ENCODE data around the gene KRTAP10-2. TPM values are rescaled to one million over a fixed set of nuclear protein-coding genes. Genes with fewer than 3 reads are reported as not detected.

Gene KRTAP10-2
- total RNA-seq, 2 experiments from 2014 or later = not detected

DNA sequence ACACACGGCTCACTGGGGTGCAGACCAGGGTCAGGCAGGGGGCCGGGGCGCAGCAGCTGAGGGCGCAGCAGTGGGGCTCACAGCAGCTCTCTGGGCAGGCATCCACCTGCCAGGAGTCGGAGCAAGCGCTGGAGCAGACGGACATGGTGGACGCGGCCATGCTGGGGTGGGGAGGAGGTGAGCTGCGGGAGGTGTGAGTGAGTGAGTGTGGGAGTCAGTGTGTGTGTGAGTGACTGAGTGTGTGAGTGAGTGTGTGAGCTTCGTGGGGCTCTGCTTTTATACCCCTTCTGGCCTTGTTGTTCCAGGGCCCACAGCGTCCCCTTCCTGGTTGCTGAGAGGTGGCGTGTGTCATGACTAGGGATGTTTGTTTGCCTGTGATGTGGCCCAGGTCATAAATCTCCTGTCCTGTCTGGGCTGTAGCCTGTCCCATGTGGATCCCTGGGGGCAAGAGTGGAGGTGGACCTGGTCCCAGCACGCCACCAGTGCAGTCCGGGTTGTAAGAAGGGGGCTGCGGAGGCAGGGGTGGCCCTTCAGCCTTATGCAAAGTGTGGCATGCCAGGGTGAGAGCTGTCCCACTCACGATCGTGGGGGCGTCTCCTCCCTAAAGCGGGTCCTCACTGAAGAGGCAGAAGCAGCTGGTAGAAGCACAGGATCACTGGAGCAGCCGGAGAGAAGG is 11.2 kb downstream of the KRTAP10-2 start, which contains the start of gene KRTAP10-1:
KRTAP10-1 (minus strand) TSS at position 205 of the 676 bp plus-strand sequence; CDS start at position 160, 45 bp downstream.
- H4K20me1 ChIP-seq (ENCODE audit: insufficient read depth, low read length) = no peaks in the 10 kb centered on the region
- H3K4me1 ChIP-seq (ENCODE audit: insufficient read depth, low read length, poor library complexity, severe bottlenecking) = no peaks in the 10 kb centered on the region
- intact Hi-C loops (cut with micrococcal nuclease; ENCODE audit: unreplicated experiment) = no loop called here
- H3K27ac ChIP-seq (ENCODE audit: low read depth, low read length, poor library complexity, severe bottlenecking) = no peak within 1 kb of the TSS
- H3K9me3 ChIP-seq (ENCODE audit: low read length) = peaks cover 9% of the 10 kb centered on the region; the same call in 1 of the 2 replicates
- no peak within 1 kb of the TSS for H3K4me3 ChIP-seq (ENCODE audit: low read depth, low read length, poor library complexity, severe bottlenecking)
- CTCF ChIA-PET (ENCODE audit: unreplicated experiment) = no interaction called here
- no peak within 1 kb of the TSS for H3K4me2 ChIP-seq (ENCODE audit: low read length)
- POLR2A ChIA-PET = interaction anchor here (0.7 kb wide), 1 partner anchor 1241 kb away, joined by 3 read pairs; no protein-coding TSS in a partner anchor
- TF ChIP-seq, protein P1, sequence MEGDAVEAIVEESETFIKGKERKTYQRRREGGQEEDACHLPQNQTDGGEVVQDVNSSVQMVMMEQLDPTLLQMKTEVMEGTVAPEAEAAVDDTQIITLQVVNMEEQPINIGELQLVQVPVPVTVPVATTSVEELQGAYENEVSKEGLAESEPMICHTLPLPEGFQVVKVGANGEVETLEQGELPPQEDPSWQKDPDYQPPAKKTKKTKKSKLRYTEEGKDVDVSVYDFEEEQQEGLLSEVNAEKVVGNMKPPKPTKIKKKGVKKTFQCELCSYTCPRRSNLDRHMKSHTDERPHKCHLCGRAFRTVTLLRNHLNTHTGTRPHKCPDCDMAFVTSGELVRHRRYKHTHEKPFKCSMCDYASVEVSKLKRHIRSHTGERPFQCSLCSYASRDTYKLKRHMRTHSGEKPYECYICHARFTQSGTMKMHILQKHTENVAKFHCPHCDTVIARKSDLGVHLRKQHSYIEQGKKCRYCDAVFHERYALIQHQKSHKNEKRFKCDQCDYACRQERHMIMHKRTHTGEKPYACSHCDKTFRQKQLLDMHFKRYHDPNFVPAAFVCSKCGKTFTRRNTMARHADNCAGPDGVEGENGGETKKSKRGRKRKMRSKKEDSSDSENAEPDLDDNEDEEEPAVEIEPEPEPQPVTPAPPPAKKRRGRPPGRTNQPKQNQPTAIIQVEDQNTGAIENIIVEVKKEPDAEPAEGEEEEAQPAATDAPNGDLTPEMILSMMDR (conservative IDR thresholded peaks at IDR 0.05; ENCODE audit: low read length) = no peak
- TF ChIP-seq EZH2phosphoT487 (IDR thresholded peaks at IDR 0.05; ENCODE audit: borderline replicate concordance, low read depth, low read length) = no peak
- H3K9me2 ChIP-seq (ENCODE audit: insufficient read depth, low read length) = no peaks in the 10 kb centered on the region
- H2AFZ ChIP-seq (ENCODE audit: low read length) = no peak within 1 kb of the TSS
- BruUV-seq (replicated peaks) = no TSS peak
- no peaks in the 10 kb centered on the region for H3K36me3 ChIP-seq (ENCODE audit: insufficient read depth, low read length)
- no peaks in the 10 kb centered on the region for H3K79me2 ChIP-seq (ENCODE audit: insufficient read depth, low read depth, low read length)
- DNase-seq (ENCODE audit: low spot score) = no peak

DNA sequence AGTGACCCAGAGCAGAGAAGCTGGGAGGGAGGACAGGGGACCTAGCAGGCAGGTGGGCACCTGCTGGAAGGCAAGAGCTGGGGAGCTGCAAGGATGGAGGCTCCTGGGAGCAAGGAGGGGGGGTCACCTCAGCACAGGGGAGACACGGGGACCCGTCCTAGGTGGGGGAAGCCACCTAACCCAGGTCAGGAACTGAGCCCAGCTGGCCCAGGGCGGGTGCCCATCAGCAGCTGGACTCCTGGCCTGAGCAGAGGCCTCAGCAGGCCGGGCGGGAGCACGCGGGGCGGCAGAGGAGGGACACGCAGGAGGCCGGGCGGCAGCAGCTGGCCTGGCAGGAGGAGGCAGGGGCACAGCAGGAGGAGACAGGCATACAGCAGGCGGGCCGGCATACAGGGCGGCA is 12.3 kb downstream of the KRTAP10-2 start:
- Histone ChIP-seq H3K9me3 (ENCODE audit: low read length) (peaks cover 9% of the 10 kb centered on the region; the same call in 1 of the 2 replicates), H3K4me1 (ENCODE audit: insufficient read depth, low read length, poor library complexity, severe bottlenecking) (no peaks in the 10 kb centered on the region), H3K4me2 (ENCODE audit: low read length) (no peak overlapping the region), H3K27ac (ENCODE audit: low read depth, low read length, poor library complexity, severe bottlenecking) (no peak overlapping the region), H3K79me2 (ENCODE audit: insufficient read depth, low read depth, low read length) (no peaks in the 10 kb centered on the region), H2AFZ (ENCODE audit: low read length) (no peak overlapping the region), H4K20me1 (ENCODE audit: insufficient read depth, low read length) (no peaks in the 10 kb centered on the region), H3K9me2 (ENCODE audit: insufficient read depth, low read length) (no peaks in the 10 kb centered on the region), H3K36me3 (ENCODE audit: insufficient read depth, low read length) (no peaks in the 10 kb centered on the region), H3K4me3 (ENCODE audit: low read depth, low read length, poor library complexity, severe bottlenecking) (no peak overlapping the region)
- intact Hi-C loops (cut with micrococcal nuclease; ENCODE audit: unreplicated experiment) = no loop called here
- DNase-seq (ENCODE audit: low spot score) = no peak
- ChIA-PET POLR2A (no interaction called here), CTCF (ENCODE audit: unreplicated experiment) (no interaction called here)
- BruUV-seq (replicated peaks) = no TSS peak
- TF ChIP-seq, protein P1 (conservative IDR thresholded peaks at IDR 0.05; ENCODE audit: low read length) = no peak
- TF ChIP-seq EZH2phosphoT487 (IDR thresholded peaks at IDR 0.05; ENCODE audit: borderline replicate concordance, low read depth, low read length) = no peak
